Sigmoid colon (tissue), 7 donors: ENCODE results near the gene LYVE1. TPM values are rescaled to one million over a fixed set of nuclear protein-coding genes. Genes with fewer than 3 reads are reported as not detected.

Experiments
- DNase-seq: peaks from one replicate; pipeline ENCODE4 v3.0.0-alpha.2; 2019
- H3K27ac ChIP-seq, 4 donors: fragments of 200-600 bp; sonication (generic); one replicate each; pipeline ENCODE4 v1.5.1; 2016 to 2019; ENCODE audit warnings: mild to moderate bottlenecking in 1 of 4
- H3K27me3 ChIP-seq, 3 donors: fragments of 200-600 bp; sonication (generic); one replicate each; pipeline ENCODE4 v1.5.1; 2019; ENCODE audit warnings: mild to moderate bottlenecking in 1 of 3
- H3K36me3 ChIP-seq, 4 donors: fragments of 200-600 bp; sonication (generic); one replicate each; pipeline ENCODE4 v1.5.1; 2016 to 2019
- H3K4me1 ChIP-seq, 4 donors: fragments of 200-600 bp; sonication (generic); one replicate each; pipeline ENCODE4 v1.5.1; 2017 to 2019
- H3K4me3 ChIP-seq, 4 donors: fragments of 200-600 bp; sonication (generic); one replicate each; pipeline ENCODE4 v1.5.1; 2017 to 2019; ENCODE audit warnings: mild to moderate bottlenecking in 2 of 4, moderate library complexity in 1 of 4
- H3K9me3 ChIP-seq, 4 donors: fragments of 200-600 bp in 3 of 4; sonication (generic) in 3 of 4; one replicate each; pipeline versions ENCODE4 v1.5.1 to v1.6.1; 2013 to 2019
- CTCF ChIP-seq, 4 experiments: fragments of 450-650 bp in 3 of 4; fragments of 200-600 bp in 1 of 4; IDR thresholded peaks; one replicate each; pipeline ENCODE4 v1.5.1; 2016 to 2019; ENCODE audit warnings: antibody characterized with exemption in 4 of 4, mild to moderate bottlenecking in 3 of 4, moderate library complexity in 2 of 4
- EP300 ChIP-seq, 4 donors: sonication (generic); formaldehyde crosslinking; IDR thresholded peaks; one replicate each; pipeline ENCODE4 v1.6.1; 2017; ENCODE audit warnings: antibody characterized with exemption in 4 of 4
- POLR2A ChIP-seq, 2 donors: fragments of 450-650 bp; IDR thresholded peaks; one replicate each; pipeline ENCODE4 v1.6.1; 2016; ENCODE audit warnings: antibody characterized with exemption in 2 of 2, mild to moderate bottlenecking in 2 of 2, moderate library complexity in 2 of 2
- POLR2AphosphoS5 ChIP-seq, 4 donors: sonication (generic); formaldehyde crosslinking; IDR thresholded peaks; one replicate each; pipeline ENCODE4 v1.6.1; 2017; ENCODE audit warnings: antibody characterized with exemption in 4 of 4
- WGBS, 2 donors: extraction: QIAGEN DNeasy Blood & Tissue Kit; methylation state at CpG; one replicate each; pipeline ENCODE4 v1.1.7; 2013; 5-methylcytosine and 5-hydroxymethylcytosine counted together
- intact Hi-C: fragments of 100-400 bp; cut with DNase I; formaldehyde crosslinking; loops from one replicate; pipeline ENCODE4 v1.15.1; 2023
- polyA plus RNA-seq, 3 donors: library from polyadenylated mRNA; stranded (reverse); fragments of 200-250 nt; gene quantifications; one replicate each; pipeline ENCODE4 v1.2.3, GENCODE V29; 2013
- total RNA-seq, 4 donors: library from RNA; depleted of rRNA; stranded (reverse); fragments of >200 nt; gene quantifications; one replicate each; pipeline ENCODE4 v1.1.0, GENCODE V29; 2016
- donor health status: healthy with polysubstance abuse.
- donor health status: Bipolar disorder and iron deficiency.
- donor health status: healthy.

Gene LYVE1
- total and polyA plus RNA-seq, 7 donors, result 21.3 to 158 (median 41.5) TPM

GRCh38 chr11:10529279-10529678 is 39.2 kb downstream of the LYVE1 start:
- Histone ChIP-seq H3K27me3 (no peaks in the 10 kb centered on the region), H3K4me1 (no peaks in the 10 kb centered on the region), H3K4me3 (no peak overlapping the region), H3K9me3 (no peaks in the 10 kb centered on the region), H3K27ac (no peak overlapping the region), H3K36me3 (peaks cover 0 to 91% (median 17%) of the 10 kb centered on the region in 4 donors)
- DNase-seq, result no peak
- intact Hi-C loops, result no loop called here
- TF ChIP-seq POLR2AphosphoS5 (IDR thresholded peaks at IDR 0.05) (no peak), EP300 (IDR thresholded peaks at IDR 0.05) (no peak), CTCF (IDR thresholded peaks at IDR 0.05) (no peak)
- WGBS, 2 donors, result 94 to 97% methylated on average over 2 of the region's 2 CpGs

GRCh38 chr11:10528121-10528520 is 40.3 kb downstream of the LYVE1 start:
- Histone ChIP-seq H3K36me3 (peaks cover 0 to 82% (median 18%) of the 10 kb centered on the region in 4 donors), H3K27ac (no peak overlapping the region), H3K4me3 (no peak overlapping the region), H3K27me3 (no peaks in the 10 kb centered on the region), H3K4me1 (no peaks in the 10 kb centered on the region), H3K9me3 (no peaks in the 10 kb centered on the region)
- intact Hi-C loops, result no loop called here
- DNase-seq, result no peak
- TF ChIP-seq POLR2A (IDR thresholded peaks at IDR 0.05) (no peak), CTCF (IDR thresholded peaks at IDR 0.05) (no peak), POLR2AphosphoS5 (IDR thresholded peaks at IDR 0.05) (no peak), EP300 (IDR thresholded peaks at IDR 0.05) (no peak)

GRCh38 chr11:10526974-10527918 is 41.2 kb downstream of the LYVE1 start:
- Histone ChIP-seq H3K36me3 (peaks cover 0 to 79% (median 15%) of the 10 kb centered on the region in 4 donors), H3K9me3 (no peaks in the 10 kb centered on the region), H3K27ac (no peak overlapping the region), H3K4me1 (peaks cover 0 to 9% (median 0%) of the 10 kb centered on the region in 4 donors), H3K4me3 (no peak overlapping the region), H3K27me3 (no peaks in the 10 kb centered on the region)
- intact Hi-C loops, result no loop called here
- TF ChIP-seq POLR2A (IDR thresholded peaks at IDR 0.05), result no peak
- TF ChIP-seq EP300 (IDR thresholded peaks at IDR 0.05), result no peak
- TF ChIP-seq CTCF (IDR thresholded peaks at IDR 0.05), result no peak
- TF ChIP-seq POLR2AphosphoS5 (IDR thresholded peaks at IDR 0.05), result no peak
- DNase-seq, result no peak
- 44 to 68% methylated on average over 6 of the region's 6 CpGs for WGBS, 2 donors

- Histone ChIP-seq H3K36me3 (peaks cover 4 to 75% (median 13%) of the 10 kb centered on the region in 4 donors), H3K27ac (no peak overlapping the region), H3K27me3 (no peaks in the 10 kb centered on the region), H3K4me1 (peaks cover 0 to 9% (median 0%) of the 10 kb centered on the region in 4 donors), H3K9me3 (no peaks in the 10 kb centered on the region), H3K4me3 (no peak overlapping the region)
- intact Hi-C loops, result no loop called here
- TF ChIP-seq CTCF (IDR thresholded peaks at IDR 0.05), result no peak
- TF ChIP-seq POLR2A (IDR thresholded peaks at IDR 0.05), result no peak
- TF ChIP-seq POLR2AphosphoS5 (IDR thresholded peaks at IDR 0.05), result no peak
- TF ChIP-seq EP300 (IDR thresholded peaks at IDR 0.05), result no peak
- no peak for DNase-seq
- WGBS, 2 donors, result 68 to 82% methylated on average over 1 of the region's 1 CpG
Measured at GRCh38 chr11:10524471-10524870, 44.0 kb downstream of the LYVE1 start.
